HepG2 (cell line): Measurements from ENCODE around the gene COX4I2. TPM values are rescaled to one million over a fixed set of nuclear protein-coding genes. Genes with fewer than 3 reads are reported as not detected.

Experiments used
- ARHGAP35 ChIP-seq: sonication (generic); formaldehyde crosslinking; IDR thresholded peaks from 2 replicates; pipeline ENCODE4 v1.9.0; 2022; ENCODE audit warnings: mild to moderate bottlenecking, inconsistent platforms, moderate library complexity, missing genetic modification reagents, borderline replicate concordance
- ATF3 ChIP-seq: sonication (generic); formaldehyde crosslinking; IDR thresholded peaks from 2 replicates; pipeline ENCODE4 v1.4.0; 2020; ENCODE audit warnings: missing genetic modification reagents
- CTCF ChIP-seq: sonication (generic); formaldehyde crosslinking; IDR thresholded peaks from 2 replicates; pipeline ENCODE4 v1.5.0; 2020; ENCODE audit warnings: mild to moderate bottlenecking, missing genetic modification reagents, moderate library complexity
- FOXC1 ChIP-seq: sonication (generic); formaldehyde crosslinking; IDR thresholded peaks from 2 replicates; pipeline ENCODE4 v1.8.0; 2022; ENCODE audit warnings: mild to moderate bottlenecking, missing genetic modification reagents, borderline replicate concordance
- GABPB1 ChIP-seq: IDR thresholded peaks from 2 replicates; pipeline ENCODE4 v1.6.1; 2016; ENCODE audit warnings: mild to moderate bottlenecking, missing genetic modification reagents, moderate library complexity, missing compliant biosample characterization
- HMGXB3 ChIP-seq: sonication (generic); formaldehyde crosslinking; IDR thresholded peaks from 2 replicates; pipeline ENCODE4 v1.4.0; 2020; ENCODE audit warnings: missing genetic modification reagents, borderline replicate concordance
- JDP2 ChIP-seq: sonication (generic); formaldehyde crosslinking; IDR thresholded peaks from 2 replicates; pipeline ENCODE4 v1.8.1; 2022; ENCODE audit warnings: missing genetic modification reagents, borderline replicate concordance
- SUZ12 ChIP-seq: fragments of 150-350 bp; IDR thresholded peaks from 2 replicates; pipeline ENCODE4 v1.6.1; 2014; ENCODE audit warnings: low read depth, low read length
- TBP ChIP-seq: sonication (generic); formaldehyde crosslinking; IDR thresholded peaks from 2 replicates; pipeline ENCODE4 v1.5.0; 2020; ENCODE audit warnings: missing genetic modification reagents
- TIGD3 ChIP-seq: sonication (generic); formaldehyde crosslinking; IDR thresholded peaks from 2 replicates; pipeline ENCODE4 v1.5.1; 2020; ENCODE audit warnings: mild to moderate bottlenecking, missing genetic modification reagents, borderline replicate concordance
- ZFP41 ChIP-seq: sonication (generic); formaldehyde crosslinking; IDR thresholded peaks from 2 replicates; pipeline ENCODE4 v1.4.0; 2020; ENCODE audit warnings: mild to moderate bottlenecking, missing genetic modification reagents, borderline replicate concordance
- ZNF160 ChIP-seq: sonication (generic); formaldehyde crosslinking; IDR thresholded peaks from 2 replicates; pipeline ENCODE4 v1.8.0; 2022; ENCODE audit warnings: mild to moderate bottlenecking, inconsistent platforms, missing genetic modification reagents
- ZNF24 ChIP-seq: fragments of 450-650 bp; IDR thresholded peaks from 2 replicates; pipeline ENCODE4 v1.6.1; 2017; ENCODE audit warnings: antibody characterized with exemption, mild to moderate bottlenecking
- ZNF264 ChIP-seq: sonication (generic); formaldehyde crosslinking; IDR thresholded peaks from 2 replicates; pipeline ENCODE4 v1.4.0; 2020; ENCODE audit warnings: missing genetic modification reagents
- ZNF34 ChIP-seq: sonication (generic); formaldehyde crosslinking; IDR thresholded peaks from 2 replicates; pipeline ENCODE4 v1.4.0; 2020; ENCODE audit warnings: mild to moderate bottlenecking, missing genetic modification reagents, borderline replicate concordance
- ZNF367 ChIP-seq: sonication (generic); formaldehyde crosslinking; IDR thresholded peaks from 2 replicates; pipeline ENCODE4 v1.4.0; 2020; ENCODE audit warnings: missing genetic modification reagents, borderline replicate concordance
- ZNF513 ChIP-seq: sonication (generic); formaldehyde crosslinking; conservative IDR thresholded peaks from 2 replicates; pipeline ENCODE4 v1.5.0; 2020; ENCODE audit warnings: missing genetic modification reagents
- ZNF691 ChIP-seq: sonication (generic); formaldehyde crosslinking; IDR thresholded peaks from 2 replicates; pipeline ENCODE4 v1.4.0; 2020; ENCODE audit warnings: missing genetic modification reagents, low read depth, mild to moderate bottlenecking, borderline replicate concordance
- polyA plus RNA-seq, 8 experiments: library from polyadenylated mRNA; depleted of rRNA in 3 of 8; stranded (reverse) in 7 of 8; unstranded in 1 of 8; fragments of >200 nt; fragmentation: Illumina TruSeq in 4 of 8; extraction: Trizol in 4 of 8; gene quantifications; 2 replicates each; pipeline versions ENCODE4 v1.2.1 to v1.2.3, GENCODE V29; 2011 to 2016; ENCODE audit warnings: low read depth in 4 of 8, missing spikeins in 1 of 8, mixed read lengths in 1 of 8; ENCODE audit not compliant: insufficient read depth in 1 of 8
- total RNA-seq, 5 experiments: library from RNA; depleted of rRNA; stranded (reverse); fragments of >200 nt; fragmentation: Illumina TruSeq; extraction: Trizol; gene quantifications; 2 replicates each; pipeline ENCODE4 v1.2.3, GENCODE V29; 2016; ENCODE audit warnings: low read depth in 1 of 5

COX4I2 gene
- total and polyA plus RNA-seq, 2 of the 13 experiments (the other 11 are each of a cell fraction or from before 2014, with no cell fraction given) = 1.1 TPM; not detected in 1

GRCh38 chr20:31661625-31662371 is 24.1 kb downstream of the COX4I2 start (continued):
- TF ChIP-seq TIGD3 = no peak
- TF ChIP-seq HMGXB3 (CRISPR knock-in tag) = peak; percentile 39
- no peak for TF ChIP-seq ZNF513 (CRISPR knock-in tag)
- no peak for TF ChIP-seq ZNF264
- peak; percentile 91 for TF ChIP-seq ZNF160 (CRISPR knock-in tag)
- TF ChIP-seq ZNF24 = no peak
- peak; percentile 94; the same call in 1 of the 2 replicates for TF ChIP-seq ZNF34
- TF ChIP-seq CTCF (CRISPR knock-in tag) = peak; percentile 91
- no peak for TF ChIP-seq TBP
- no peak for TF ChIP-seq ZNF367 (CRISPR knock-in tag)
- peak; percentile 95 for TF ChIP-seq FOXC1
- TF ChIP-seq SUZ12 = no peak
- peak; percentile 78 for TF ChIP-seq GABPB1 (CRISPR knock-in tag)
- TF ChIP-seq ATF3 (CRISPR knock-in tag) = no peak; the same call in 1 of the 2 replicates
- TF ChIP-seq ZNF691 (CRISPR knock-in tag) = peak; percentile 98
- no peak for TF ChIP-seq JDP2 (CRISPR knock-in tag)
- peak; percentile 5; the same call in 1 of the 2 replicates for TF ChIP-seq ARHGAP35 (CRISPR knock-in tag)
- peak; percentile 57; the same call in 1 of the 2 replicates for TF ChIP-seq ZFP41 (CRISPR knock-in tag)
